Esophagus squamous epithelium (tissue), 4 donors: ENCODE measurements around the gene RELT.

Experiments
- CTCF ChIP-seq, 6 experiments: fragments of 450-650 bp in 4 of 6; fragments of 200-600 bp in 2 of 6; sonication (generic) in 2 of 6; IDR thresholded peaks; one replicate each; pipeline ENCODE4 v1.5.1; 2016 to 2019; ENCODE audit warnings: antibody characterized with exemption in 6 of 6, mild to moderate bottlenecking in 4 of 6, moderate library complexity in 4 of 6
- POLR2A ChIP-seq, 4 donors: fragments of 450-650 bp; IDR thresholded peaks; one replicate each; pipeline ENCODE4 v1.6.1; 2017; ENCODE audit warnings: antibody characterized with exemption in 4 of 4, mild to moderate bottlenecking in 4 of 4, moderate library complexity in 3 of 4

- TF ChIP-seq CTCF (IDR thresholded peaks at IDR 0.05) (no peak), POLR2A (IDR thresholded peaks at IDR 0.05) (no peak)
These were observed 27.4 kb upstream of the RELT start for GRCh38 chr11:73348838-73349237.
